CD4-positive, alpha-beta T cell treated with Interferon gamma for 1 hour (primary cell): ENCODE data around the gene PGM5.

Source experiments
- DNase-seq: peaks from one replicate; pipeline ENCODE4 v3.0.0-alpha.2; 2020

PGM5 gene

DNA sequence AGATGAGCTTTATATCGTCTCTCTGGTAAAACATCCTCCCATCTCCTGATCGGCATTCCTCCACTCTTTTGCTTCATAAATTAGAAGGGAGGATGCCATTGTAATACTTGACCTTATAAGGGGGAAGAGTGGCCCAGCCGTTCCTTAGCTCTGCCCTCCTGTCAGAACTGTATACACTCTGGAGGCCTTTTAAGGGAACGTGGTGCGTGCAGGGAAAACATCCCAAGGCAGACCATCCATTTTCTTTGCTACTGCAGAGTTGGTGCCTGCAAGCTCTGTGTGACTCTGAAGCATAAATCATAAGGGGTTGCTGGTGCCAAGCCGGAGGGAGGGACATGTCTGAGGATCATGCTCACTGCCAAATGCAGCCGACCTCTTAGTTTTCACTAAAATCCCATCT, 90.4 kb downstream of the PGM5 start:
- DNase-seq, result no peak

DNA sequence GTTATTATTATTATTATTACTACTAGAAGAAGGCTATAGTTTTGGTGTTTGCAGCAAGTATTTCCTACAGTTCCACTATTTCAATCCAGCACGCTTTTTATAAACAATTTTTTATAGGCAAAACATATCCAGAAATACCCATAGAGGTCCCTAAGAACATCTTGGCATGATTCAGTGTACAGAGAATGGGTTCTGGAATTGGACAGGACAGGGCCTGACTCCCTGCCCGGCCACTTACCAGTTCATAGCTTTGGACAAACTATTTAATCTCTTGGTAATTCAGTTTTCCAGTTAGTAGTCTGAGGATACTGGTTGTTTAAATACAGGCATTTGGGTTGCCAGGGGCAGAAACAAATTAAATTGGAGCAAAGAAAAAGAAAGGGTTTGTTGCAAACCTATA, 91.2 kb downstream of the PGM5 start:
- DNase-seq, result no peak

DNA sequence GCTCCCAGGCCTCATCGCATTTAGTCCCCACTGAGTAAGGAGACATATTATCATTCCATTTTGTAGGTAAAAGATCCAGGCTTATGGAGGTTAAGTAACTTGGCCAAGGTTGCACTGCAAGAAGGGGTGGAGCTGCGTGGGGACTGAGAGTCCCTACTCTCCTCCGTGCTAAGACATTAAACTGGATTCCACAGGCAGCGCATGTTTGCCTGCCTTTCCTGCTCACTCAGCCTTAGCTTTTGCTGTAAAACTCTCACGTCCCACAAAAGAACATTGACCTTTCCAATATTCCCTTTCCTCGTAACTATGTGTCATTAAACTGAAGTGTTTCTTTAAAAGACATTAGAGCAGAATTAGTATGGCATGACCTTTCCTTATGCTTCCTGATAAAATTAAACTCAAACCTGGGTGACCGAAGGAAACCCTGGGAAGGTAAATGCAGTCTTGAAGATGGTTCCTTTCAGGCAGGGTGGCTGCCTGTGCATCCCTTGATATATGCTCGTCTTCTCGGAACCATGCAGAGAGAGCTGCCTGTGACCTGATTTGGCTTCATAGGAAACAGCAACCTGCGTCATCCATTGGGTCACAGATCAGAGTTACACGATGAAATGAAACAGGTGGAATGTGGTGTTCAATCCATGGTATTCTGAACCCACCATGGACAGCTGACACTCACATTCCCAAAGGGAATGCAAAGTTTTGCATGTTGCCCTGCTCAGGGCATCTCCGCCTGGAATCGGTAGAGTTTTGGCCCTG, 98.3 kb downstream of the PGM5 start:
- DNase-seq, result no peak

DNA sequence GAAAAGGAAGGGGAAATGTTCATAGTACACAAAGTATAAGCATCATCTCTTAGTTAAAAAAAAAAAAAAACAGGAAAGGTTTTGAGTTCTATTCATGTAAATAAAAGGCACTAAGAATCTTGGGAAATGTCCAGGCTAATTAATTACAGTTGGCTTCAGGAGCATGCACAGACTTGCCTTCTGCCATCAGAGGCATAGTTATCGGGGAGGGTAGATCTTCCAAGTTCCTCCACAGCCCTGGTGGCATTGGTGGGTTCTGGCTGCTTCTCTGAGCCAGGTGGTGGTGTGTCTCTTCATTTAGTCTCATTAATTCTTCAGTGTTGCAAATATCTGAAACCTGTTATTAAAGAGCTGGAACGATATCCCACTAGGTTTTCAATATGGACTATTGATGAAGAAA, 99.0 kb downstream of the PGM5 start:
- DNase-seq, result no peak

DNA sequence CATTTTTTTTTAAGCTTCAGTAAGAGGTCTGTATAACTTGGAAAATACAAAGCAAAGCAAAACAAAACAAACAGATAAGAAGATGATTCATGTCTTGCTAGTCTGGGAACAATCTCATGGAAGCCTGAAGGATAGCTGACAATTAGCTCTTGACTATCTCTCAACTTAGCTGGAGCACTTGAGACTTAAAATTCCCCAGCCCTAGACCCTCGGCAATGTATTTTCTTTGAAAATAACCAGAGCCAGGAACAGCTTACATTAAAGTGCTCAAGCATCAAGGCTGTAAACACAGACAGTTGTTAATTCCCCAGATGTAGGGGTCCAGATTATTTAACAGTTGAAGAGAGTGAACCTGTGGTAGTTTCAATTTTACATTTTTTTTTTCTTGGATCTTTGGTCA, 101.4 kb downstream of the PGM5 start:
- DNase-seq, result no peak

DNA sequence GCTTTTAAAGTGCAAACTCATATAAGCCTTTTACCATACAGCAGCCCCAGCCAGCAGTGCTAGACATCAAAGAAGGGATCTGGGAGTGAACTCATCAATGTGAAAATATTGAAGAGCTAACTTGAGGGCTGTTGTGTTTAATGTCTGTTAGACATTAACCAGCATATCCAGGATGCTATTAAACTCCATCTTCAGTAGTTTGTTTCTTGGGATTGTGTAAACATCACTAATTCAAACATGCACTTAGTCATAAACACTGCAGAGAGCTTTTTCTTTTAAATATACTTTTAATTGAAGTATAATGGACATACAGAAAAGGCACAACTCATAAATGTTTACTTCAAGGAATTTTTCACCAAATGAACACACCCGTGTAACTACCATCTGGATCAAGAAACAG, 102.5 kb downstream of the PGM5 start:
- no peak for DNase-seq

DNA sequence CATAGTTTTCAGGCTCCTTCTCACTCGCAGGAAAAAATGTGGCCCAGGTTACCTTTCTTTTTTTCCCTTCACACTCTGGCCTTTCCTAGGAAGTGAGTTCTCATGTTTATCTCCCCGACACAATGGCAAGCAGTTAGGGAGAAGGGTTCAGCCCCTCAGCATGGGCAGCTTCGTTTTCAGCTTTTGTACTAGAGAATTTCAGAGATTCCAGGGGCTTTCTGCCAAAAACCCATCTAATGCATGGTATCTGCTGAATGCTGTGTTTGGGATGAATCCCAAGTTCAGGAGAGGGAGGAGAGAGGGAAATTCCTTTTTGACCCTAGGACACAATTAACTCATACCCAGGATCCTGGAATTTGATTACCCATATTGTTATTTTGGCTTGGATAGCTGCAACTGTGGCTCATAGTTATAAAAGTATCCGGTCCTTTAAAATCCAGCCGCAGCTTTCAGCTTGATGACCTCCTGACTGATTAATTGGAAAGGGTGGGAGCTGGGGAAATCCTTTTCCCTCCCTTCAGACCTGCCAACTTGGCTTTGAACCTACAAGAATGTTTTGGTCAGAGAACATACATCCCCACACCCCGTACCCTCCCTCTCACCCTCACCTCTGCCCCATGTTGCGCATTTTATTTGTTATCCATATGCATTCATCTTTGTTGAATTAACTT, 105.8 kb downstream of the PGM5 start:
- no peak for DNase-seq

DNA sequence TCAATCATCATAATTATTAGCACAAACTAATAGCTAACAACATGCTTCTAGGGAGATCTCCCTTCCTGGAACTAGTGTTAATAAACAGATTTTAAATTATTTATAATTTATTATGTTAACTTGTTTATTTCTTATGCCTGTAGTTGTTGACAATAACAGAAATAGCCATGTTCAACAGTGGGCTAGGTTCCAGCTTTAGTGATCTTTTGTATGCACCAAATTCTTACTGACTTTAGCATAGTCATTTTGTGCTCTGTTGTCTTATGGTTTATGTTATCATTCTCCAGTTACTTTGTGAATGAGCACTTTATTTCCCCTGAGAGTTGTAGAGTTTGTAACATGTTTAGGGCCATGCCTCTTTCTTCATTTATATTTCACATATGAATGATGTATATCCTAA, 113.7 kb downstream of the PGM5 start:
- no peak for DNase-seq

DNA sequence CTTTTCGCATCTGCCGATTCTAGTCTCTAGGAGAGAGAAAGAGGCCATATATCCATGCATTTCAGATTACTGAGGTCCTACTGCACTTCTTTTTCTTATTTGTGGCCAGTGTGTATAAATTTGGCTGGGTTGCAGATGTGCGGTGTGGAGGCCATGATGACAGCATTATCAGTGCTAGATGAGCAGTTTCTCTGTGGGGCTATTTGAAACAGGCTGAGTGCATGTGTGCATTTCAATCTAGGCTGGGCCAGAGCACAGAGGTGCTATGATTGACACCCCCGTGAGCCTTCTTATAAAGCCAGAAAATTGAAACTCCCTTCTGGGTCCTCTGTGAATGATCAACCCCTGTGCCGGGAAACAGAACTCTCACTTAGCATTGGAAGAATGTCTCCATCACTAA, 114.2 kb downstream of the PGM5 start:
- DNase-seq, result no peak

DNA sequence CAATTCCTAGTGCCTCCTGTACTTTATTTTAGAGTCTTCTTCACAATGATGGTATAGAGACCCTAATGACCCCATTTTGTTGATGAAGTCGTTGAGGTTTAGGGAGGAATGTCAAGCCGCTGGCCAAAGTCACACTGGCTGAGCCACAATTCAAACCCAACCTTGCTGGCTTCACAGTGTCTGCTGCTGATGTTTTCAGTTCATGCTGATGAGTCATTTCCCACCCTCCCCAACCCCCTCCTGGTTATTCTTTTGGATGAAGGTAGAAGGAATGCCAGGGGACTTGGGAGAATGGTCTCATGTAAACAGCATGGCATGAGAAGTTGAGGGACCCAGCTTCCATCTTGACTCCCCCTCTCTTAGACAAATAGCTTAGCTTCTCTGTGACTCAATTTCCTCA, 115.7 kb downstream of the PGM5 start:
- no peak for DNase-seq

DNA sequence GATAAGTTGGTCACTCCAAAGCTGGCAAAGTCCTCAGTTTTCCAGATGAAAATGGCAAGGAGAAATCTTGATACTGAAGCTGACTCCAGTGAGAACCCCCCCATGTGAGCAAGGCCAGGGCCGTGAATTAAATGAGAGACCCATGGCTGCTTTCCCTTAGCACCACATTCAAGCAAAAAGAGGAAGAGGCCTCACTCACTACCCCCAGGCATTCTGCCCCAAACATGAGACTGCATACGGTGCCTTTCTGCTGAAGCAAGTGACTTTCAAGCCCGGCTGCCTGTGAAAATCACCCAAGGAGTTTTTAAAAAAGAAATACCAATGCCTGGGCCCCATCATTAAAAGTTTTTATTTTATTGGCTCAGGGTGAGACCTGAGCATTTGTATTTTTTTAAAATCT, 117.4 kb downstream of the PGM5 start:
- no peak for DNase-seq

DNA sequence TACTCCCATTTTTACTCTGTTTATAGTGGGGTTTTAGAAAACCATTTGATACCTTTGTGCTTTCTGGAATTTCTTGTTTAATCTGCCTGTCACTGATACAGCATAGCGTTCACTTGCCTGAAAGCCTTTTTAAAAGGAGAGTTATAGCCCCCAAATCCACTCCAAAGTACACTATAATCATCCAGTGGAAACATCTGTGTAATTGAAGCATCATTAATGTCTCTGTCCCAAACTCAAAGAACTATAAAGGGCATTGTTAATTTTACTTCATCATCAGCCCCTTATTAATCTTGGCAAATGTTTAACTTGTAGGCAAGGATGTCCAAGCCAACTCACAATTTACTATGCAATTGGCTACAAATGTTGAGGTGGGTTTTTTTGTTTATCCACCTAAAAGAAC, 120.0 kb downstream of the PGM5 start:
- no peak for DNase-seq

DNA sequence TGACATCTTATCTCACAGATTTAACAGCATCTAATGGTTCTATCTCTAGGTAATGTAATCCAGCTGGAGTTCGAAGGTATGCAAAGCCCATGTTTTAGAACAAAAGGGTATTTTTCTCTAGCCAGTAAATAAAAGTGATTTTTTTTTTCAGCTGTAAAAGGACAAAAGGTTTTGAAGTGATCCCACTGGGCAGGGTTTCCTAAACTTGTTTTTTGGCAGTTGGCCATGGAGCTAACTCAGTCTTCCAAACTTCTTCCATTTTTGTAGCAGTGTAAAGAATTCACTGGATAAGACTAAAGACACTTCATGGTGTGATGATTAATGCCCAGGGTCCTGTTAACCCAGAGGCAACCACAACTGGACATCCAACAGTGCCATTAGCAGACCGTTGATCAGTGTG, 120.4 kb downstream of the PGM5 start:
- DNase-seq, result no peak

DNA sequence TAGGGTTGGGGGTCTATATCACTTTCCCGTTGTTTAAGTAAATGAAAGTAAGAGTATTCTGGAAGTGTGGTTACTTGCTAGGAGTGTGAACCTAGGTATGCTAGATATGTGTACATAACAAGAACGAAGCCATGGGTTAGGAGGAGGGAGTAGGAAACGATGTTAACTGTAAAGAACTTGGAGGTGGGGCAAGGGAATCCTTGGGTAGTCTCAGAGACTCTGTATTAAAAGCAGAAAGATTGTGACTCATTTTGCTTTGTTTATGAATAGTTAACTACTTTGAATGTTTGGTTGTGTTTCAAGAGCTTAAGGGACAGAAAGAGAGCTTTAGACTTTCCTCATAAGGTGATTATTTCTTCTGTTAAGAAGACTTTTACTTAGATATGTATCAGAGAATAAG, 124.4 kb downstream of the PGM5 start:
- DNase-seq, result no peak

DNA sequence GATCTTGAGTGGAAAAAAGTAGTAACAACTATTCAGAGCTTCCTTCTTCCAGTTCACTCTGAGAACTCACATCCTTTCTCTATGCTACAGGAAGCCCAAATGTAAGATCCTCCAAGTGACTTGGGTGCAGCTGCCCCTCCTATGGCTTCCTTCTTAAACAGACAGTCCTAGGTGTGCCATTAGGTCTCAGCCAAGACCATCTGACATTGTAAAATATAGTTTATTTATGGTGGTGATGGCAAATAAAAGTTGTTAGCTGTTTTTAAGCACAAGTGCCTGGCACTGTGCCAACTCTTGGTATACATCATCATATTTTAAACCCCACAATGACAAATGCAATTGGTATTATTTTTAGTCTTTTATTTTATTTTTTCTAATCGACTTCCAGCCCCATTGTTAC, 126.1 kb downstream of the PGM5 start:
- DNase-seq, result no peak

DNA sequence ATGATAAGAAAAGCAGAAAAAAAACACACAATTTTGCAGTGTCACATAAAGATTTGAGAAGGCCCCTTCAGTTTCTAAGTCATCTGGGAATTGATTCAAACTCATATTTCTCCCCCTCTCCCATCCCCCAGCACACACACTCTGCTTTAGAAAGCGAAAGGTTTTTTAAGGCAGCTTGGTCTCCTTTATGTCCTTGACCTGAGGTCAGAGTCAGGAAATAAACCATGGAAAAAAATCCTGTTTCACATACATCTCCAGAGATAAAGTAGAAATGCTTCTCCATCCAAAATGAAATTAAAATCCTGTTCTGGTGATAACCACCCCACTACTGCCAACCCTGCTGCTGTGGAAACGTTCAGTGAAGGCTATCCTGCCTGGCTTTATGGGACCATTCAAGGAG, 131.7 kb downstream of the PGM5 start:
- no peak for DNase-seq

DNA sequence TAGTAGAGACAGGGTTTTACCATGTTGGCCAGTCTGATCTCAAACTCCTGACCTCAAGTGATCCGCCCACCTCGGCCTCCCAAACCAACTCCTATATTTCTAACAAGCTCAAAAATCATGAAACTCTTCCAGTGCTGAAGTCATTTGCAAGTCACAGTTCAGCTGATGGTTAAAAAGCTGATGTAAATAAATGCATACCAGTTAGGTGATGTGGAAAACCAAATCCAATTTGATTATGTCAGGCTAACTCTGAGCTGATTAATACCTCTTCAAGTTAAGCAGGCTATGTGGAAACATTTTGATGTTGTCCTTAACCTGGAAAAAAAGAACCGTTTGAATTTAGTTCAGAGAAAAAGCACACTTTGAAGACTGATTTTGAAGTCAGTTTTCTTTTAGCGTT, 133.2 kb downstream of the PGM5 start:
- DNase-seq, result no peak

DNA sequence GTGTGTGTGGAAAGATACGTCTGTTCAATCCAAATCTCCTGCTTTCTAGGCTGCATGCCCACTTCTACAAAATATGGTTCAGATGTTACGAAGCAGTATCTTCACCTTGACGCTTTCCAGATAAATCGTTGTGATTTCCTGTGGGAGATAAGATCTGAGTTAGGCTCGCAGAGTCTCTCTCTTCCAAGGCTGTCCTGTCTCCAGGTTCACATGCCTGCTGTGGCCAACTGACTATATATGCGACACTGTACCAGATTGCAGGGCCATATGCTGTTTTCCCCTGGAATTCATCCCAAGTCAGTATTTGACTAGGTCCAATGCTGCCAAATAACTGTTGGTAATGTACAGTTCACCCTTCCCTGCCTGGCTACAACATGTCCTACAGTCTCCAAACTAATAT, 136.4 kb downstream of the PGM5 start:
- no peak for DNase-seq

DNA sequence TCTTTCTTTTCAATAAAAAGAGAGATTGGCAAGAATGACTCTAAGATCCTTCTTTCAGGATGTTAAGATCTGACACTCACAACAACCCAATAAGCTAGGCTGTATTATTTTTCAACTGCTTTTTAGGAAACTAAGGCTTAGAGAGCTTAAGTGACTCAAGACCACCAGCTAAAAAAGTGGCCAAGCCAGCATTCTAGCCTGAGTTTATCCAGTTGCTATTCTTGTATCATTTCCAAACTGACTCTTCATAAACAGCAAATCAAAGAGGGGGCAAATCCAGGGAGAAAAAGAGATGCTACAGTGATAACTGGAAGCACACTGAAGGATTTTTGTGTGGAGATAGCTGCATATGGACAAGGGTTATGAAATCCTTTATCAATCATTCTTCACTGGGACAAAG, 137.1 kb downstream of the PGM5 start:
- DNase-seq, result no peak

DNA sequence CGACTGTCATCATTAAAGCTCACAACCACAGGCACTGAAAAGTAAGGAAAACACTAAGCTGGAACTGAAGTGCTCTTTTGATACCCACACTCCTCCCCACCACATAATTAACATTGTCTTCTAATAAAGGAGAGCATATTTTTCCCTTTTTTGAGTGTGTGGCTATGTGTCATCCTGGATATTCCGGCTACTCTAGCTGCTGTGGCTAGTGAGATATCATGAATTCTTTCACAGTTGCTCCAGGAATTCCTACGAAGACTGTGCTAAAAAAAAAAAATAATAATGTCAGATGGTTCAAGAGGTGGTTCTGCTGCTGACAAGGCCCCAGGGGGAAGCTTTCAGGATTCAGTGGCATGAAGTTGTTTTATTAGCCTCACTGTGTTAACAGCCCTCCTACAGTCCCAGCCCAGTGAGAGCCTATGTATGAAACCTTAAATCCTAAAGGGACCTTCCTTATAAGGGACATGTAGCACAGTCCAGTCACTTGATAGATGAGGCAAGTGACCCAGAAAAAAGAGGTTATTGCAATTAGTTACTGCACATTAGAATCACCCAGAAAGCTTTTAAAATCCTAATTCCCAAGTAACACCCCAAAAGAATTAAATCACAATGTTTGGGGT, 137.7 kb downstream of the PGM5 start:
- DNase-seq, result no peak

DNA sequence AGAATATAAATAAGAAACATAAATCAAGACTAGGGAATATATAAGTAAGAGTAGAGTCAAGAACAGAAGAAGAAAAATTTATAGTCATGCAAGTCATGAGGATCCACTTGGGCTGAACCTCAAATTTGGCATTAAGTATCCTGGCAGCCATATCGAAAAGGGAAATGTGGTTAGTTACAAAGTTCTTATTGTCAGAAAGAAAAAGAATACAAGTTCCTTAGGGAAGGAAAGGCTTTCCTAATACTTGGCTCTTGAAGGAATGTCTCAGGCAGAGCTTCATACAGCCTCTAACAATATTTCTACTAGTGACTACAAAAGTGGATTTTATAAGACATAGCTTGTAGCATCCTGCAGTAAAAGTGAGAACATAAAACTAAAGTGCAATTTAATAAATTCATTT, 138.8 kb downstream of the PGM5 start:
- DNase-seq, result no peak

DNA sequence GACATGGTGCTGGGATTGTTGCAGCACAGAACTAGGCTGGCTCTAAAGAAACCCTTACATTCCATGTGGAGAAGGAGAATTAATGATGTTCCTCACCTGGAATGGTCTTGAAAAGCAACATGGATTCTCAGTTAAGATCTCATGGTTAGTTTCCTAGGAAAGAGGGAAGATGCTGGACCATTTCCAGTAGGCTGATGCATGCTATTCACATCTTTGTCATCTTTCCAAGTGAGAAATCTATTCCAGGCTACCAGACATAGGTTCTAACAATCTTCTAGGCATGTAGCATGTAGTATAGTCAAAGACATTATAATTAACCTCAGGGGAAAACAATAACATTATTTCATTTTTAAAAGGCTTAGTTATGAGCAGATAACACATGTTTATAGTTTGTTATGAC, 139.9 kb downstream of the PGM5 start:
- DNase-seq, result no peak

DNA sequence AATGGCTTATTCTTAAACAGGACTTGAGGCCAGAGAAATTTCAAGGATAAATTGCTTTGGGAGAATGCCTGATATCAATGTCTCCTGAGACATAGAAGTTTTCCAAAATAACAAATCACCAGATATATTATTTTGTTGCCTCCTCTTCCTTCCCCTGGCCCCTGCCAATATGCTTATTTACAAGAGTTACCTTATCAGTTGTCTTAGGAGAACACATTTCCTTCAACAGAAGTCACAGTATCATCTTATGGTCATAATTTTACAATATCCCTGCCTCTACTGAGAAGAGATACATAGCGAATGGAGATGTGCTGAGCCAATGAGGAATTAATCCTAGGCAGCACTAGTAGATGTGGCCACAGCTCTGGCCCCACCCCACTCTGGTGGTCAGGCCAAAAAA, 141.2 kb downstream of the PGM5 start:
- no peak for DNase-seq

DNA sequence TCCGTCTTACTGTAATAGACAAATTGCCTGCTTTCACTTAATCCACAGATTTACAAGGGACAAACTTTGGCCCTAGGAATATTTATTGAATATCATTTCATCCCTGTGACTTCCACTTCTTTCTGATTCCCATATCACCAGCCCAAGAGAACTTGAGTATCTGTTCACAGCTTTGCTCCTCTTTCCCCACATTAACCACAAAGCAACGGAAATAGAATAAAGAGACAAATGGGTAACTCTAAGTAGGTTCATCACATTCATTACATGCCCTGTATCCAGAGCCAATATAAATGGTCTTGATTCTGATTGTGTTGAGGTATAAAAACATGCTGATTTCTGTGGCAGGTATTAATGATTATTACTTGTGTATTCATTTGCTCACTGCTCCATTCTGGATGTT, 142.4 kb downstream of the PGM5 start:
- DNase-seq, result no peak
